Ovary (tissue), 3 donors: ENCODE measurements around the gene TPRG1.

ENCODE experiments used
- CTCF ChIP-seq, 3 donors: fragments of 450-650 bp in 2 of 3; fragments of 200-600 bp in 1 of 3; IDR thresholded peaks; one replicate each; pipeline versions ENCODE4 v1.5.1 to v1.8.0; 2016 to 2022; ENCODE audit warnings: antibody characterized with exemption in 3 of 3, mild to moderate bottlenecking in 1 of 3
- EP300 ChIP-seq: sonication (generic); formaldehyde crosslinking; IDR thresholded peaks from one replicate; pipeline ENCODE4 v1.6.1; 2017; ENCODE audit warnings: antibody characterized with exemption
- POLR2A ChIP-seq: fragments of 450-650 bp; IDR thresholded peaks from one replicate; pipeline ENCODE4 v1.6.1; 2017; ENCODE audit warnings: antibody characterized with exemption, mild to moderate bottlenecking, moderate library complexity
- donor health status: DM: no; HTN: no; CAD: no.

GRCh38 chr3:189372243-189372642 lies 200.5 kb downstream of the TPRG1 start:
- TF ChIP-seq POLR2A (no peak), CTCF (IDR thresholded peaks at IDR 0.05) (no peak), EP300 (no peak)
